ENCODE data around the gene NDFIP1.
"Not testable (repeated sequence)": the region's sequence is repeated elsewhere in the genome, so short reads cannot be mapped to it uniquely, and the experiment has no call there.

Gene NDFIP1

GRCh38 chr5:142186857-142187594, 78.4 kb downstream of the NDFIP1 start:
- DNase-seq (ENCODE audit: low read depth in 2 of 2): no peak

- not testable (repeated sequence) for DNase-seq (ENCODE audit: low read depth in 2 of 2)
Measured at GRCh38 chr5:142188691-142189090, 80.1 kb downstream of the NDFIP1 start.

GRCh38 chr5:142189813-142190212, 81.2 kb downstream of the NDFIP1 start:
- no peak for DNase-seq (ENCODE audit: low read depth in 2 of 2)

- DNase-seq (ENCODE audit: low read depth in 2 of 2): no peak
Measured at GRCh38 chr5:142191776-142192175, 83.2 kb downstream of the NDFIP1 start.

GRCh38 chr5:142192286-142193113, 83.9 kb downstream of the NDFIP1 start:
- DNase-seq (ENCODE audit: low read depth in 2 of 2): no peak

- no peak for DNase-seq (ENCODE audit: low read depth in 2 of 2)
Measured at GRCh38 chr5:142193114-142193428, 84.5 kb downstream of the NDFIP1 start.

GRCh38 chr5:142197098-142197497, 88.5 kb downstream of the NDFIP1 start:
- DNase-seq (ENCODE audit: low read depth in 2 of 2): no peak

GRCh38 chr5:142197781-142198180, 89.2 kb downstream of the NDFIP1 start:
- DNase-seq (ENCODE audit: low read depth in 2 of 2): no peak

- DNase-seq (ENCODE audit: low read depth in 2 of 2): no peak
Measured at GRCh38 chr5:142199388-142199787, 90.8 kb downstream of the NDFIP1 start.

- no peak for DNase-seq (ENCODE audit: low read depth in 2 of 2)
Measured at GRCh38 chr5:142200387-142200786, 91.8 kb downstream of the NDFIP1 start.

GRCh38 chr5:142201471-142201887, 92.9 kb downstream of the NDFIP1 start:
- peak; percentile 42 to 44 for DNase-seq (ENCODE audit: low read depth in 2 of 2)

- no peak for DNase-seq (ENCODE audit: low read depth in 2 of 2)
Measured at GRCh38 chr5:142202282-142202681, 93.7 kb downstream of the NDFIP1 start.

All from fibroblast of skin of left biceps (primary cell).